ENCODE results near the gene CCDC92B. TPM values are rescaled to one million over a fixed set of nuclear protein-coding genes. Genes with fewer than 3 reads are reported as not detected.

CCDC92B gene
- total RNA-seq, 1 donor from 2014 or later = 0.17 TPM

GRCh38 chr17:2705888-2706795, 43.3 kb downstream of the CCDC92B start:
- Mint-ChIP-seq H3K36me3 (peaks cover 2% of the 10 kb centered on the region), H3K4me1 (peaks cover 26% of the 10 kb centered on the region), H3K27me3 (ENCODE audit: insufficient read depth, low read depth) (peaks cover 13% of the 10 kb centered on the region), H3K4me3 (peak overlapping the region; percentile 11), H3K27ac (peak overlapping the region; percentile 83), H3K9me3 (no peaks in the 10 kb centered on the region)
- Histone ChIP-seq H4K20me1 (ENCODE audit: low read depth) (peaks cover 56% of the 10 kb centered on the region), H3K9ac (no peak overlapping the region), H3K27ac (no peak overlapping the region), H3K4me2 (no peak overlapping the region), H3K27me3 (peaks cover 12% of the 10 kb centered on the region), H3K79me2 (ENCODE audit: low read depth) (peaks cover 51% of the 10 kb centered on the region), H3K36me3 (no peaks in the 10 kb centered on the region), H3K4me1 (peaks cover 14% of the 10 kb centered on the region), H2AFZ (replicated peaks) (no peak overlapping the region), H3K4me3 (no peak overlapping the region), H3F3A (ENCODE audit: low read depth) (peaks cover 10% of the 10 kb centered on the region), H3K9me3 (ENCODE audit: low read depth) (no peaks in the 10 kb centered on the region)
- DNase-seq (ENCODE audit: low spot score) = no peak
- TF ChIP-seq EZH2phosphoT487 (IDR thresholded peaks at IDR 0.05) (no peak), CTCF (IDR thresholded peaks at IDR 0.05) (no peak), EZH2 (IDR thresholded peaks at IDR 0.05) (no peak)

GRCh38 chr17:2705263-2705662, 44.2 kb downstream of the CCDC92B start:
- Mint-ChIP-seq H3K4me3 (peak overlapping the region; percentile 11), H3K36me3 (peaks cover 2% of the 10 kb centered on the region), H3K9me3 (no peaks in the 10 kb centered on the region), H3K27ac (peak overlapping the region; percentile 83), H3K4me1 (peaks cover 20% of the 10 kb centered on the region), H3K27me3 (ENCODE audit: insufficient read depth, low read depth) (peaks cover 10% of the 10 kb centered on the region)
- no peaks in the 10 kb centered on the region for H3K9me3 ChIP-seq (ENCODE audit: low read depth)
- no peak overlapping the region for H3K4me2 ChIP-seq
- DNase-seq (ENCODE audit: low spot score) = no peak
- TF ChIP-seq EZH2phosphoT487 (IDR thresholded peaks at IDR 0.05) (no peak), CTCF (IDR thresholded peaks at IDR 0.05) (no peak), EZH2 (IDR thresholded peaks at IDR 0.05) (no peak)
- peaks cover 14% of the 10 kb centered on the region for H3K4me1 ChIP-seq
- H3F3A ChIP-seq (ENCODE audit: low read depth) = peaks cover 2% of the 10 kb centered on the region
- peaks cover 49% of the 10 kb centered on the region for H4K20me1 ChIP-seq (ENCODE audit: low read depth)
- H3K79me2 ChIP-seq (ENCODE audit: low read depth) = peaks cover 43% of the 10 kb centered on the region
- H3K36me3 ChIP-seq = no peaks in the 10 kb centered on the region
- no peak overlapping the region for H3K9ac ChIP-seq
- no peak overlapping the region for H3K4me3 ChIP-seq
- H3K27ac ChIP-seq = no peak overlapping the region
- H3K27me3 ChIP-seq = peaks cover 4% of the 10 kb centered on the region
- H2AFZ ChIP-seq (replicated peaks) = no peak overlapping the region

GRCh38 chr17:2704890-2705248, 44.6 kb downstream of the CCDC92B start:
- no peak overlapping the region for H3K4me3 ChIP-seq
- H3F3A ChIP-seq (ENCODE audit: low read depth) = no peaks in the 10 kb centered on the region
- TF ChIP-seq CTCF (IDR thresholded peaks at IDR 0.05) (no peak), EZH2 (IDR thresholded peaks at IDR 0.05) (no peak), EZH2phosphoT487 (IDR thresholded peaks at IDR 0.05) (no peak)
- peaks cover 16% of the 10 kb centered on the region for H3K4me1 Mint-ChIP-seq
- no peaks in the 10 kb centered on the region for H3K9me3 Mint-ChIP-seq
- no peak overlapping the region for H3K4me2 ChIP-seq
- H3K36me3 Mint-ChIP-seq = peaks cover 2% of the 10 kb centered on the region
- H3K27me3 ChIP-seq = no peaks in the 10 kb centered on the region
- no peak overlapping the region for H3K27ac ChIP-seq
- H3K27ac Mint-ChIP-seq = peak overlapping the region; percentile 42
- peaks cover 40% of the 10 kb centered on the region for H3K79me2 ChIP-seq (ENCODE audit: low read depth)
- no peak overlapping the region for H2AFZ ChIP-seq (replicated peaks)
- no peak overlapping the region for H3K9ac ChIP-seq
- peaks cover 7% of the 10 kb centered on the region for H3K27me3 Mint-ChIP-seq (ENCODE audit: insufficient read depth, low read depth)
- DNase-seq (ENCODE audit: low spot score) = peak; percentile 45
- H3K9me3 ChIP-seq (ENCODE audit: low read depth) = no peaks in the 10 kb centered on the region
- H3K36me3 ChIP-seq = no peaks in the 10 kb centered on the region
- H3K4me1 ChIP-seq = peaks cover 14% of the 10 kb centered on the region
- H3K4me3 Mint-ChIP-seq = no peak overlapping the region
- peaks cover 45% of the 10 kb centered on the region for H4K20me1 ChIP-seq (ENCODE audit: low read depth)

Data from neural progenitor cell (in vitro differentiated cells).